GM12878 (cell line): Measurements from ENCODE around the gene SPAG17.

ENCODE experiments used
- CHD2 ChIP-seq: IDR thresholded peaks from 2 replicates; pipeline ENCODE4 v1.6.1; 2011; ENCODE audit warnings: low read depth, low read length, improper control_type of control experiment, borderline replicate concordance
- CREM ChIP-seq: IDR thresholded peaks from 2 replicates; pipeline ENCODE4 v1.6.1; 2014; ENCODE audit warnings: antibody characterized with exemption, low read depth
- EP300 ChIP-seq, 2 experiments: fragments of 150-350 bp in 1 of 2; IDR thresholded peaks; 2 replicates each; pipeline ENCODE4 v1.6.1; 2011 to 2012; ENCODE audit warnings: low read depth in 2 of 2, low read length in 2 of 2, borderline replicate concordance in 1 of 2, improper control_type of control experiment in 1 of 2, inconsistent platforms in 1 of 2; ENCODE audit not compliant: control insufficient read depth in 1 of 2
- EZH2 ChIP-seq: IDR thresholded peaks from 2 replicates; pipeline ENCODE4 v1.6.1; 2012; ENCODE audit warnings: low read depth, mild to moderate bottlenecking, control low read depth, inconsistent platforms, low read length, borderline replicate concordance; ENCODE audit not compliant: control insufficient read depth
- SRF ChIP-seq, 2 experiments: IDR thresholded peaks; 2 replicates each; pipeline ENCODE4 v1.6.1; 2011; ENCODE audit warnings: low read depth in 2 of 2, low read length in 2 of 2, mild to moderate bottlenecking in 1 of 2, moderate library complexity in 1 of 2

DNA sequence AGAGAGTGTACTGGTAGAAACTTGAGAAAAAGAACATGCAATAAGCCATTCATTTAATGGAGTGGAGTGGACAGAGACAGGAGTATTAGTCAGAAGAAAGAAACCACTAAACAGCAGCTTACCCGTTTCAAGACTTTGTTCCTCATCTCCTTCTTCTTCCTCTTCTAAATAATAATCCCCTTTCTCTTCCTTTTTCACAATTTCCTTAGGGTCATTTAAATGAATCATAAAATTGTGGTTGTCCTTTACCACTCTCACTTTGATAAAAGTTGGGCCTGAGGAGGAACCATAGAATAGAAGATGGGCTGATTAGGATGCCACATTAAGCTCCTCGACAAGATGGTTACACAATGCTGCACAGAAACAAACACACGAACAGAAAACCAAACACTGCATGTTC lies 145.9 kb downstream of the SPAG17 start:
- TF ChIP-seq EP300 (IDR thresholded peaks at IDR 0.05; ENCODE audit: borderline replicate concordance in 1 of 2, control insufficient read depth in 1 of 2, low read depth in 2 of 2, low read length in 2 of 2) (no peak), CHD2 (no peak), EZH2 (no peak), CREM (no peak), SRF (IDR thresholded peaks at IDR 0.05; ENCODE audit: low read depth in 2 of 2, low read length in 2 of 2) (no peak)
